Measurements from ENCODE around the gene COL9A1.
"Not testable (repeated sequence)": the region's sequence is repeated elsewhere in the genome, so short reads cannot be mapped to it uniquely, and the experiment has no call there.

The COL9A1 gene

GRCh38 chr6:70303034-70303525, at the start of gene COL9A1:
COL9A1 (minus strand) TSS chr6:70303084; CDS start chr6:70302924, 160 bp downstream.
- DNase-seq = no peak

GRCh38 chr6:70351461-70351860, 48.6 kb upstream of the COL9A1 start:
- DNase-seq = no peak

GRCh38 chr6:70345619-70346018, 42.7 kb upstream of the COL9A1 start:
- DNase-seq = no peak

- DNase-seq = no peak
These were observed 40.4 kb upstream of the COL9A1 start for GRCh38 chr6:70343313-70343712.

DNA sequence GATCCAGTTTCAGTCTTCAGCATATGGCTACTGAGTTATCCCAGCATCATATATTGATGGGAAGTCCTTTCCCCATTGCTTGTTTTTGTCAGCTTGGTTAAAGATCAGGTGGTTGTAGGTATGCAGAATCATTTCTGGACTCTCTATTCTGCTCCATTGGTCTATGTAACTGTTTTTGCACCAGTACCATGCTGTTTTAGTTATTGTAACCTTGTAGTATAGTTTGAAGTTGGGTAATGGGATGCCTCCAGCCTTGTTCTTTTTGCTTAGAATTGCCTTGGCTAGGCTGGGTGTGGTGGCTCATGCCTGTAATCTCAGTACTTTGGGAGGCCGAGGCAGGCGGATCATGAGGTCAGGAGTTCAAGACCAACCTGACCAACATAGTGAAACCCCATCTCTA, 36.9 kb upstream of the COL9A1 start:
- DNase-seq = not testable (repeated sequence)

- no peak for DNase-seq
These were observed 35.9 kb upstream of the COL9A1 start for GRCh38 chr6:70338775-70339174.

GRCh38 chr6:70337743-70338105, 34.8 kb upstream of the COL9A1 start:
- no peak for DNase-seq

- no peak for DNase-seq
These were observed 34.3 kb upstream of the COL9A1 start for GRCh38 chr6:70336996-70337742.

DNA sequence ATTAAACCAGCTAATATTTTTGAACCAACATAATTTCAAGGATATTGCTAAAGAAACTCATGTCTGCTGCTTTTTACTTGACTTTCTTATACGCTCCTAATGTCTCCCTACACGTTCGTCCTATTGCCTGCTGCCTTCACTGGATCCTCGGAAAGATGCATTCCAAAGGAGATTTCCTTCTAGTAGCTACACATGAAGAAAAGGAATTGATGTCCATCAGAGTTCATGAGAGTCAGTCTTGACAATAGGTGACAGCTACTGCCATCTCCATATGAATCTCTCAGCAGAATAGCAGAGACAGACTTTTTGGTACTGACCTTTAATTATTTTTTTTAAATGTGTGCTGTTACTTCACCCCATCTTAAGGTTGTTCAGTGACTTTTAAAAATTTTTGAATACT, 24.2 kb upstream of the COL9A1 start:
- no peak for DNase-seq

DNA sequence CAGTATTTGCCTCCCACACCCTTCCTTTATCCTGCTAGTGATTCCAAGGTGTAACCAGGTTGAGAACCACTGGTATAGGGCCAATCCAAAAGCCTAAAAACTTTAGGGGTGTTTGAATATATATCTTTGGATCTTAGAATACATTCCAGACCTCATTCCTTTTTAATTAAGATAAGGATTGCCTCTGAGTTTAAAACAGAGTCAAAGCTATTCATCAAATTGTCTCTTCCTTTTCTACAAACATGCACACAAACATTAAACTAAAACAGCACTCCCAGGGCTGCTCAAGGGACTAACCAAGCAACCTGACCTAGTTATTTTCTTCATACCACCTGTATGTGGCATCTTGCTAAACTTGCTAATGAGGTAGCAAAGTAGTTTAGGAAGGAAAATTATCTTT, 22.1 kb upstream of the COL9A1 start:
- DNase-seq = no peak

DNA sequence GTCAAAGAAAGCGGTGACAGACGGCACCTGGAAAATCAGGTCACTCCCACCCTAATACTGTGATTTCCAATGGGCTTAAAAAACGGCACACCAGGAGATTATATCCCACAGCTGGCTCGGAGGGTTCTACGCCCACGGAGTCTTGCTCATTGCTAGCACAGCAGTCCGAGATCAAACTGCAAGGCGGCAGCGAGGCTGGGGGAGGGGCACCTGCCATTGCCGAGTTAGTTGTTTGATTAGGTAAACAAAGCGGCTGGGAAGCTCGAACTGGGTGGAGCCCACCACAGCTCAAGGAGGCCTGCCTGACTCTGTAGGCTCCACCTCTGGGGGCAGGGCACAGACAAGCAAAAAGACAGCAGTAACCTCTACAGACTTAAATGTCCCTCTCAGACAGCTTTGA, 14.9 kb upstream of the COL9A1 start:
- not testable (repeated sequence) for DNase-seq

- no peak for DNase-seq
These were observed 12.3 kb upstream of the COL9A1 start for GRCh38 chr6:70315079-70315751.

DNA sequence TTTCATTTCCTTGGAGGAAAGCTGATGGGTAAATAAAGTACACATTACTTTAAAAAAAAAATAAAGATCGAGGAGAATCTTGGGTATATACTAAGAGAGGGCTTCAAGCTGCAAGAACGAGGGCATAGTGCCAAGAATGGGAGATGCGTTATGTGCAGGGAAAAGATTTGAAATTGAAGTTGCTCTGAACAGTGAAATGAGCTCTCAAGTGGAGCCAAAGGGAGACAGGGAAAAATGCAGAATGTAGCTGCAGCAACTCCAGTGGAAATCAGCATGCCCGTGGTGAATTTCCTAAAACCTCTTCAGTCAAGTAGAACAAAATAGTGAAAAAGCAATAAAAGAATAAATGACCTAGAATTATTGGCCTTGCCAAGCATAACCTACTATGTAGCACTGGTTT, 11.4 kb upstream of the COL9A1 start:
- DNase-seq = no peak

DNA sequence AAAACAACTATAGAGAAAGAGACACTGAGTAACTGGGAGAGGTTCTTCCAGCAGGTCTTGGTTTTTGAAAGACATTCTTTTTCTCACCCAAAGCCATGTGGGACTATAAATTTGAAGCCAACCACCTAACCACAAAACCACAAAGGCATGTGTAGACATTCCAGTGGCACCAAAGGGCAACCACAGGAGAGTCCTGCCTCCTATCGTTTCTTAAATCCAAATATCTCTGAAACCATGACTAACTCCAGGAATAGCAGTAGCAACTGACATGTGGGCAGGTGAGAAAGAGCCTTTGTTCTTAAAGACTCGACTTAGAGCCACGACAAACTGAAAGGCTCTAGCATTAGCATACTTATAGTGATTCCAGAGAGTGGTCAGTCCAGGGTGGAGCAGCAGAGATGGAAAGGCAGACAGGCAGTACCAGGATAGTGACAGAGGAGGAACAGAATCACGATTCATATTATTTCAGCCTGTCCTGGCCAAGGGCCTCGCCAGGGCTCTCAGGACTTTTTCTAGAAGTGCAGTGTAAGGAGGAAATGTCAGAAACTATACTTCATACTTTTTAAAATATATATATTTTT, 9.4 kb upstream of the COL9A1 start:
- no peak for DNase-seq

DNA sequence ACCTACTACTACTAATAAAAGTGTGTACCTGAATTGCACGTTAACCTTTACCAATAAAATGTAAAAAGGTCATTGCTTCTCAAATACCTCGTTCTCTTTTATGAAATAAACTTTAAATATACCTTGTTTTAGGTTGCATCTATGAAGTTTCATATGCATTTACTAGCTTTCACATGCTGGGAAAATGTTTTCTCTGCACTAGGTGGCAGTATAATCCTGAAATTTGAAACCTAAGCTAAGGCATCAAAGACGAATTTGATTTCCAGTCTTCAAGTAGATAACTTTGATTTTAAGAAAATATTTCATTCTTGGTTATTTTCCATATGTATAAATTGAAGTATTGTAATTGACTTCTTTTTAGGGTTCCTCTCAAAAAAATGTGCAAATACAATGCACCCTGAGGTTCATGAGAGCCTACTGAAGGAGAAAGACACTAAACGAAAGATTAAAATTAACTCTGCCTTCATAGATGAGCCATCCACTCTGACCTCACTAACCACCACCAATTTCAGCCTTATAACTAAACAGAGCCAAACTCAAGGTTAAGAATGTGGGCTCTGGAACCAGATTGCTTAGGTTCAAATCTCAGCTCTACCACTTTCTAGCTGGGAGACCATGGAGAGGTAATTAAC, 7.3 kb upstream of the COL9A1 start:
- peak in 2 of 3 experiments; percentile 54 to 72 for DNase-seq

- no peak for DNase-seq
These were observed 6.4 kb upstream of the COL9A1 start for GRCh38 chr6:70309243-70309642.

- DNase-seq = peak in 2 of 3 experiments; percentile 2 to 15
These were observed 5.3 kb upstream of the COL9A1 start for GRCh38 chr6:70308142-70308541.

GRCh38 chr6:70307008-70307407, 4.1 kb upstream of the COL9A1 start:
- DNase-seq = no peak

DNA sequence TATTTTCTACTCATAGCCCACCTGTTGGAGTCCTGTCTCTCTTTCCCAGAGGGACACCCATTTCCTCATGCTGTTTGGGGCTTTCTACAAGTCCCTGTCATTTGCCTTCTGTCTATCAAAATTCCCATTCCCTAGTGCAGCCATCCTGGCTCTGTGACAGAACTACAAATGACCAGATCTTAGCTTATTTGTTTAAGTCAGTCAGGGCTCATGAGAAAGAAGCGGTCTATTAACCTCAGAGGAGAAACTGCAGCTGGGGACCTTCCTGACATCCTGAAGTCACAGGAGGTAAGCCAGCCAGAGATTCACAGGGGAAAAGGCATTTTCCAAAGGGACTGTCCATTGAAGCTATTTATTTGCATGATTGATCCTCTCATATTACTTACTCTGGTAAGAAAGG, 1.7 kb upstream of the COL9A1 start:
- DNase-seq = no peak

DNA sequence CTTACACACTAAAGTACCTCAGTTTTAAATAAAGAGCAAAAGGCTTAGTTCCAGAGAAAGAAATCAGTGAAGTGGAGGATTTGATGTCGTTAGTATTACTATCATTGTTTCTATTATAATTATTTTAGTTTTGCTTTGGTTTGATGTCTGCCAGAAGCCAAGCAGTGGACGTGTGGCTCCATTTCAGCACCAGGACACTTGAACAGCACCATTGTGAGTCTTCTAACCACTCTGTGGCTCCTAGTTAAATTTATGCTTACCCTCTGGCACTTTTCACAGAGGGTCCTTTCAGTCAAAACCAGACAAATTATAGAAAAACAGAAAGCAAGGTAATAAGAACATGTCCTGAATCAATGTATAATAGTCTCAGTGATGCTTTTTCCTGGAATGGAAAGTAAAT, 3.4 kb downstream of the COL9A1 start:
- DNase-seq = no peak

DNA sequence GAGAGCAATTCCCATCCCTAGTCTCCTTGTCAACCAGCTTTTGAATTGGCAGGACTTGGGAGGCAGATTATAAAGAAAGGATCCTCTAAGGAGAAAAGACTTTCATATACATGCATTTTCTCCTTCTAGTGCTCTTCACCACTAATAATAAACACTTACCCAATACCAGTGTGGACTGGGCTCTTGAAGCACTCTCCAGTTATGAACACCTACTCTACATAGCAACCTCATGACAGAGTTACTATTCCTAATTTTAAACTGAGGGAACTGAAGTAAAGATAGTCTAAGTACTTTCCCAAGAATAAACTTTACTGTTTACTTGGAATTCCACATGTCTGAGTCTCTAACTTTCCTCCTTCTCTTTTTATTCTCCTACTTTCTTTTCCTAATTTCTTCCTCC, 4.8 kb downstream of the COL9A1 start:
- DNase-seq = no peak

DNA sequence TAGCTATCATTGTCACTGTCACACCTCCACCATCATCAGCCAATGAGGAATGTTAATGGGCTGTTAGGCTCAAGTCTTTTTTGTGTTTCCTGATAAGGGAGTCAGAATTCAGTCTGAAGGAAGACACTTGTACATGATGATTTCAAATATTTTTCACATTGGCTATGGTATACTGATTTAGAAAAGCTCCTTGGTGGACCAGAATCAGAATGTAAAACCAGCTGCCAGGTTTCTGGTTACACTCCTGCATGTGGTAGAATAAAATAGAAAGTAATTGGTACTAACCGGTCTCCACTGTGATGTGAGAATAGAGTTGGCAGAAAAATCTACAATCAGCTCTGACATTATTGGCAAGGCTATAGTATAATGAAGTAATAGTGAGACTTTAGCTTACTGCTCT, 10.7 kb downstream of the COL9A1 start:
- DNase-seq = no peak

GRCh38 chr6:70289299-70289698, 13.6 kb downstream of the COL9A1 start:
- DNase-seq = peak in 1 of 3 experiments; percentile 12

- no peak for DNase-seq
These were observed 16.0 kb downstream of the COL9A1 start for GRCh38 chr6:70286905-70287304.
